ENCODE results near the gene TGM3.

Gene TGM3

GRCh38 chr20:2385026-2385425, 89.2 kb downstream of the TGM3 start:
- no peak for DNase-seq

- no peak for DNase-seq
Observed at GRCh38 chr20:2385496-2385895, 89.7 kb downstream of the TGM3 start.

- no peak for DNase-seq
Observed at GRCh38 chr20:2386516-2387179, 90.8 kb downstream of the TGM3 start.

GRCh38 chr20:2387180-2387577, 91.4 kb downstream of the TGM3 start:
- DNase-seq = peak; percentile 5 to 45

GRCh38 chr20:2387580-2387979, 91.8 kb downstream of the TGM3 start:
- no peak for DNase-seq

All from SHP77 (cell line).